Lower lobe of right lung (tissue), 2 donors: ENCODE data around the gene TP53BP2. TPM values are rescaled to one million over a fixed set of nuclear protein-coding genes. Genes with fewer than 3 reads are reported as not detected.
"Not testable (repeated sequence)": the region's sequence is repeated elsewhere in the genome, so short reads cannot be mapped to it uniquely, and the experiment has no call there.

Experiments used
- ATAC-seq, 2 donors: fragments of 200-7000 bp; cut with Tn5 transposase; one replicate each; pipeline ENCODE4 v1.9.1; 2020 to 2022; ENCODE audit warnings: mild to moderate bottlenecking in 2 of 2, moderate library complexity in 2 of 2
- DNase-seq: peaks from one replicate; pipeline ENCODE4 v3.0.0-alpha.2; 2020
- H3K27ac ChIP-seq: fragments of 200-600 bp; one replicate; pipeline ENCODE4 v1.8.0; 2022
- H3K27me3 ChIP-seq: fragments of 200-600 bp; one replicate; pipeline ENCODE4 v1.8.0; 2022; ENCODE audit warnings: low read depth
- H3K36me3 ChIP-seq: fragments of 200-600 bp; one replicate; pipeline ENCODE4 v1.8.0; 2022; ENCODE audit warnings: mild to moderate bottlenecking
- H3K4me1 ChIP-seq: fragments of 200-600 bp; one replicate; pipeline ENCODE4 v1.8.0; 2022
- H3K4me3 ChIP-seq: fragments of 200-600 bp; one replicate; pipeline ENCODE4 v1.8.0; 2022; ENCODE audit warnings: mild to moderate bottlenecking
- H3K9me3 ChIP-seq: fragments of 200-600 bp; one replicate; pipeline ENCODE4 v1.8.0; 2022
- CTCF ChIP-seq: fragments of 200-600 bp; IDR thresholded peaks from one replicate; pipeline ENCODE4 v1.8.0; 2022; ENCODE audit warnings: antibody characterized with exemption, mild to moderate bottlenecking
- intact Hi-C: fragments of 100-400 bp; cut with DNase I; formaldehyde crosslinking; loops from one replicate; pipeline ENCODE4 v1.11.0; 2022
- long read RNA-seq: library from polyadenylated mRNA; unstranded; transcript quantifications from one replicate; pipeline ENCODE4 v2.0.0, GENCODE V29; 2021
- total RNA-seq: library from RNA; stranded (reverse); fragmentation: NEBNext Ultra II Directional; extraction: Animal tissue kit (Norgen Biotek cat#: 25700); gene quantifications from one replicate; pipeline ENCODE4 v1.2.1, GENCODE V29; 2021
- donor health status: DM: no; HTN: yes; CAD: no; lungs with severe emphysema.

Gene TP53BP2
- total RNA-seq: 59.1 TPM
- long read RNA-seq, full-length matches to known transcripts: 18 of 40 reads
- long read RNA-seq, partial matches to known transcripts: 15 of 40 reads
- long read RNA-seq, other reads (novel, unspliced or antisense): 7 of 40 reads

GRCh38 chr1:223845810-223846682, at the start of gene TP53BP2:
Gene TP53BP2 (minus strand): TSS chr1:223845947. CDS start chr1:223845680, 267 bp downstream.
- H3K4me1 ChIP-seq: peaks cover 49% of the 10 kb centered on the region
- TF ChIP-seq CTCF: peak; percentile 64
- peak within 1 kb of the TSS; percentile 98 for H3K27ac ChIP-seq
- H3K36me3 ChIP-seq: no peaks in the 10 kb centered on the region
- no peaks in the 10 kb centered on the region for H3K9me3 ChIP-seq
- DNase-seq (peak; percentile 93), ATAC-seq (peak; percentile 95 to 97)
- intact Hi-C loops: no loop called here
- H3K27me3 ChIP-seq: no peaks in the 10 kb centered on the region
- H3K4me3 ChIP-seq: peak within 1 kb of the TSS; percentile 81

- H3K27ac ChIP-seq, ATAC-seq, DNase-seq, H3K4me1 ChIP-seq, H3K4me3 ChIP-seq, H3K36me3 ChIP-seq, H3K27me3 ChIP-seq, intact Hi-C loops, H3K9me3 ChIP-seq: not testable (repeated sequence)
These were observed 44.7 kb upstream of the TP53BP2 start for GRCh38 chr1:223890494-223890893.

- H3K27ac ChIP-seq, H3K27me3 ChIP-seq, H3K9me3 ChIP-seq, H3K4me3 ChIP-seq, DNase-seq, ATAC-seq, H3K4me1 ChIP-seq, H3K36me3 ChIP-seq, intact Hi-C loops: not testable (repeated sequence)
These were observed 43.6 kb upstream of the TP53BP2 start for GRCh38 chr1:223889319-223889718.

GRCh38 chr1:223887747-223888418, 42.1 kb upstream of the TP53BP2 start:
- Histone ChIP-seq H3K4me1 (no peaks in the 10 kb centered on the region), H3K27ac (no peak overlapping the region), H3K36me3 (no peaks in the 10 kb centered on the region), H3K9me3 (no peaks in the 10 kb centered on the region), H3K4me3 (no peak overlapping the region), H3K27me3 (no peaks in the 10 kb centered on the region)
- no peak for DNase-seq
- intact Hi-C loops: no loop called here
- peak in 1 of 2 donors; percentile 45 for ATAC-seq
- no peak for TF ChIP-seq CTCF

GRCh38 chr1:223886516-223886921, 40.8 kb upstream of the TP53BP2 start:
- DNase-seq (no peak), ATAC-seq (no peak)
- TF ChIP-seq CTCF: no peak
- H3K27me3 ChIP-seq: no peaks in the 10 kb centered on the region
- no peaks in the 10 kb centered on the region for H3K4me1 ChIP-seq
- no peak overlapping the region for H3K27ac ChIP-seq
- no peaks in the 10 kb centered on the region for H3K9me3 ChIP-seq
- intact Hi-C loops: no loop called here
- H3K4me3 ChIP-seq: no peak overlapping the region
- no peaks in the 10 kb centered on the region for H3K36me3 ChIP-seq

GRCh38 chr1:223885614-223886013, 39.9 kb upstream of the TP53BP2 start:
- Histone ChIP-seq H3K36me3 (no peaks in the 10 kb centered on the region), H3K27me3 (no peaks in the 10 kb centered on the region), H3K9me3 (no peaks in the 10 kb centered on the region), H3K4me3 (no peak overlapping the region), H3K4me1 (no peaks in the 10 kb centered on the region), H3K27ac (no peak overlapping the region)
- no peak for ATAC-seq
- no peak for TF ChIP-seq CTCF
- intact Hi-C loops: no loop called here
- no peak for DNase-seq
